Fibroblast of skin of left quadriceps (primary cell): ENCODE data around the gene ARID1B.

ENCODE experiments used
- DNase-seq, 2 experiments: peaks; one replicate each; pipeline ENCODE4 v3.0.0-alpha.2; 2013; ENCODE audit warnings: low read depth in 2 of 2

Gene ARID1B

GRCh38 chr6:156904176-156904967, 127.2 kb downstream of the ARID1B start:
- DNase-seq, result no peak

- no peak for DNase-seq
These were observed 128.6 kb downstream of the ARID1B start for GRCh38 chr6:156905801-156906200.

- DNase-seq, result no peak
These were observed 129.3 kb downstream of the ARID1B start for GRCh38 chr6:156906451-156906850.

- no peak for DNase-seq
These were observed 132.2 kb downstream of the ARID1B start for GRCh38 chr6:156909212-156910010.

- no peak for DNase-seq
These were observed 132.8 kb downstream of the ARID1B start for GRCh38 chr6:156910011-156910334.

- DNase-seq, result no peak
These were observed 133.8 kb downstream of the ARID1B start for GRCh38 chr6:156910938-156911337.

- DNase-seq, result no peak
These were observed 134.4 kb downstream of the ARID1B start for GRCh38 chr6:156911581-156911980.

- DNase-seq, result no peak
These were observed 135.3 kb downstream of the ARID1B start for GRCh38 chr6:156912431-156912830.

GRCh38 chr6:156914181-156914580, 137.0 kb downstream of the ARID1B start:
- DNase-seq, result no peak

GRCh38 chr6:156916130-156916801, 139.1 kb downstream of the ARID1B start:
- no peak for DNase-seq

- DNase-seq, result no peak
These were observed 140.0 kb downstream of the ARID1B start for GRCh38 chr6:156917213-156917612.

- DNase-seq, result no peak
These were observed 141.5 kb downstream of the ARID1B start for GRCh38 chr6:156918647-156919046.

GRCh38 chr6:156919370-156919769, 142.2 kb downstream of the ARID1B start:
- no peak for DNase-seq

GRCh38 chr6:156919814-156920369, 142.7 kb downstream of the ARID1B start:
- DNase-seq, result no peak

GRCh38 chr6:156924246-156924645, 147.1 kb downstream of the ARID1B start:
- DNase-seq, result no peak

GRCh38 chr6:156925026-156925425, 147.8 kb downstream of the ARID1B start:
- no peak for DNase-seq

- DNase-seq, result no peak
These were observed 148.8 kb downstream of the ARID1B start for GRCh38 chr6:156925718-156926607.

- DNase-seq, result no peak
These were observed 150.9 kb downstream of the ARID1B start for GRCh38 chr6:156928126-156928525.

- no peak for DNase-seq
These were observed 151.8 kb downstream of the ARID1B start for GRCh38 chr6:156928972-156929371.

GRCh38 chr6:156931283-156931682, 154.1 kb downstream of the ARID1B start:
- DNase-seq, result no peak
